AG04449 (cell line): ENCODE data around the gene LMOD3.

ENCODE experiments used
- CTCF ChIA-PET: fragments of 350-600 bp; formaldehyde crosslinking; extraction: SDS; loops from one replicate; lab custom pipeline; 2021; ENCODE audit warnings: antibody characterized with exemption; lab: Yijun Ruan, JAX
- POLR2A ChIA-PET: fragments of 400-600, 350-600 bp; formaldehyde crosslinking; extraction: SDS; loops from one replicate; lab custom pipeline; 2020; ENCODE audit warnings: antibody characterized with exemption, inconsistent platforms; lab: Yijun Ruan, JAX
- DNase-seq: peaks from one replicate; pipeline ENCODE4 v3.0.0-alpha.2; 2010; ENCODE audit warnings: low read depth, low spot score
- H3K4me3 ChIP-seq: 2 replicates; pipeline ENCODE4 v1.5.1; 2011; ENCODE audit warnings: low read depth, mild to moderate bottlenecking, control low read depth, low read length
- TF ChIP-seq, protein P1 (sequence below): IDR thresholded peaks from one replicate; pipeline ENCODE4 v1.5.1; 2011; ENCODE audit warnings: mild to moderate bottlenecking, moderate library complexity, low read length, control low read depth, inconsistent platforms; ENCODE audit not compliant: insufficient read depth; ENCODE audit errors: missing control alignments

The LMOD3 gene

DNA sequence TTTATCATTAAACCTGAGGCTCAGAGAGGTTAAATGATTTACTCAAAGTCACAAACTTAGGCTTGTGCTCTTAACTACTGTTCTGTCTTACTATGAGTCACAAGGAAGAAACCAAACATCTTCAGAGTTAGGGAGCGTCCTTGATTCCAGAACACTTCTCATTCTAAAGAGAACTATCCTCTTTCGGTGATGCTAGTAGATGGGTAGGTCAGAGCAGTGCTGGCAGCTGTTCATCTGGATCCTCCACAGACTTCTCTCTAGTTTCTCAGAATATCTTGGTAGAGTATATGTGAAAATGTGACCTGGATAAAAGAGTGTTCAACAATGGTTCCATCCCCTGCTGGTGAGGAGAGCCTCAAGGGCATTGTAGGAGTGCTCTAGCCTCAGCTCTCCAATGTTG is 34.3 kb downstream of the LMOD3 start:
- TF ChIP-seq, protein P1, sequence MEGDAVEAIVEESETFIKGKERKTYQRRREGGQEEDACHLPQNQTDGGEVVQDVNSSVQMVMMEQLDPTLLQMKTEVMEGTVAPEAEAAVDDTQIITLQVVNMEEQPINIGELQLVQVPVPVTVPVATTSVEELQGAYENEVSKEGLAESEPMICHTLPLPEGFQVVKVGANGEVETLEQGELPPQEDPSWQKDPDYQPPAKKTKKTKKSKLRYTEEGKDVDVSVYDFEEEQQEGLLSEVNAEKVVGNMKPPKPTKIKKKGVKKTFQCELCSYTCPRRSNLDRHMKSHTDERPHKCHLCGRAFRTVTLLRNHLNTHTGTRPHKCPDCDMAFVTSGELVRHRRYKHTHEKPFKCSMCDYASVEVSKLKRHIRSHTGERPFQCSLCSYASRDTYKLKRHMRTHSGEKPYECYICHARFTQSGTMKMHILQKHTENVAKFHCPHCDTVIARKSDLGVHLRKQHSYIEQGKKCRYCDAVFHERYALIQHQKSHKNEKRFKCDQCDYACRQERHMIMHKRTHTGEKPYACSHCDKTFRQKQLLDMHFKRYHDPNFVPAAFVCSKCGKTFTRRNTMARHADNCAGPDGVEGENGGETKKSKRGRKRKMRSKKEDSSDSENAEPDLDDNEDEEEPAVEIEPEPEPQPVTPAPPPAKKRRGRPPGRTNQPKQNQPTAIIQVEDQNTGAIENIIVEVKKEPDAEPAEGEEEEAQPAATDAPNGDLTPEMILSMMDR: no peak
- no peak overlapping the region for H3K4me3 ChIP-seq
- ChIA-PET CTCF (no interaction called here), POLR2A (interaction anchor here (0.7 kb wide), 1 partner anchor 67 kb away, joined by 3 read pairs; no protein-coding TSS in a partner anchor)
- no peak for DNase-seq

DNA sequence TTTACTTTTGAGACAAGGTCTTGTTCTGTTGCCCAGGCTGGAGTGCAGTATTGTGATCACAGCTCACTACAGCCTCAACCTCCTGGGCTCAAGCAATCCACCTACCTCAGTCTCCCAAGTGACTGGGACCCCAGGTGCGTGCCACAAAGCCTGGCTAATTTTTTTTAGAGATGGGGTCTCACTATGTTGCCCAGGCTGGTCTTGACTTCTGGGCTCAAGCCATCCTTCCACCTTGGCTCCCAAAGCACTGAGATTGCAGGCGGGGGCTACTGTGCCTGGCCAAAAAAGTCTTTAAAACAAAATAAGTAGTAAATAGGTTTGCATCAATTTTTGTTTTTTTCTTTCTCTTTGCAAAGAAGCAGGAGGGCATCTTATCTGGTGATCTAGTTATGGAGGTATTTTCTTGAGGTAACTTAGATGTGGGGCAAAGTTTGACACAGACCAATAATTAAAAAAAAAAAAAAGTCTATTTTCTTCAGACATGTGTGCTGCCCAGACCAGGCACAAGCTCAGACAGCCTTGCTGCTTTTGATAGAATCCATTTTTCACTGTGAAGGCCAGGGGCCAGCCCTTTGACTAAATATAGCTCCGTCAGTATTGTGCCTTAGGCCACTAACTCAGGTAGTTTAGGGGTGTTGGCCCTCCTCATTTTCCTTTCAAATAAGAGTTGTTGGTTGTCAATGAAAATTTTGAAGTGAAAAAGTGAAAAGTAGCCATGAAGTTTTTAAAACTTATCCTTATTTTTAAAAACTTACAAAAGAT is 35.2 kb downstream of the LMOD3 start:
- ChIA-PET POLR2A (no interaction called here), CTCF (no interaction called here)
- H3K4me3 ChIP-seq: peak overlapping the region; percentile 21
- no peak for DNase-seq
- TF ChIP-seq, protein P1: no peak

DNA sequence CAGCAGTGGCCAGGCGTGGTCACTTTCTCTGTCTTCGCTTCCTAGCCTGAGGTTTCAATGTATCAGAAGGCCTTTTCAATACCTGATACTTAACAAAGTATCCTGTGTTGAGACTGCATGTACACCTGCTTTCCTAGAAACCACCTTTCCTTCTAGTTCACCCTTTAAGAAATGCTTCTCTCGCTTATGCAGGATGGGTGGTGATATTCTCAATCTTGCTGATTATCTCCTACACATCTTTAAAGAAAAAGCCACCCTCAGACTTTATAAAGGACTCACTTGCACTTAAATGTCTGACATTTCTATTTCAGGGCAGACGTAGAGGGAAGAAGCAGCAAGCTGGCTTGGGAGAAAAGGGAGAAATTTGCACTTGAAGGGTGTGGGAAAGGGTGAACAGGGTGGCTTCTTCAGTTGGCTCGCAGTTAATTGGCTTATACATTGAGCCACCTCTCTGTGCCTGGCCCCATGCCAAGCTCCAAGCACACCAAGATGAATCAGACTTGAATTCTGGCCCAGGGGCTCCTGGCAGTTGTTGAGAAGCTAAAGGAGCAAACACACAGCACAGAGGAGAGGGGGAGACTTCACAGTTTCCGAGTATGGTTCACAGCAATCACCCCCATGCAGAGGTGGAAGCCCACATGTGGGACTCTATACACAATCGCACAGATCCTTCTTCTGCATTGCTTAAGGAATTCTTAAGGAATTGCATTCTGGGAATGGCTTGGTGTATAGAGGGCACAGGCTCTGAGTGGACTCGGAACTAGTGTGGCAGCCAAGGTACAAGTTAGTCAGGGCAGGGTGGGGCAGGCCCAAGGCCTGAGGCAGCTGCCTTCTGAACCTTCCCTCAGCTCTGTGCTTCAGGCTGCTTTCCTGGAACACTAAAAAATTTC is 36.3 kb downstream of the LMOD3 start:
- TF ChIP-seq, protein P1: no peak
- ChIA-PET POLR2A (interaction anchor here (1.0 to 2.2 kb wide), 2 partner anchors 8 to 73 kb away, joined by 4 to 9 read pairs; partner anchors contain the start of gene EOGT), CTCF (no interaction called here)
- peak overlapping the region; percentile 85 for H3K4me3 ChIP-seq
- peak; percentile 62 for DNase-seq

DNA sequence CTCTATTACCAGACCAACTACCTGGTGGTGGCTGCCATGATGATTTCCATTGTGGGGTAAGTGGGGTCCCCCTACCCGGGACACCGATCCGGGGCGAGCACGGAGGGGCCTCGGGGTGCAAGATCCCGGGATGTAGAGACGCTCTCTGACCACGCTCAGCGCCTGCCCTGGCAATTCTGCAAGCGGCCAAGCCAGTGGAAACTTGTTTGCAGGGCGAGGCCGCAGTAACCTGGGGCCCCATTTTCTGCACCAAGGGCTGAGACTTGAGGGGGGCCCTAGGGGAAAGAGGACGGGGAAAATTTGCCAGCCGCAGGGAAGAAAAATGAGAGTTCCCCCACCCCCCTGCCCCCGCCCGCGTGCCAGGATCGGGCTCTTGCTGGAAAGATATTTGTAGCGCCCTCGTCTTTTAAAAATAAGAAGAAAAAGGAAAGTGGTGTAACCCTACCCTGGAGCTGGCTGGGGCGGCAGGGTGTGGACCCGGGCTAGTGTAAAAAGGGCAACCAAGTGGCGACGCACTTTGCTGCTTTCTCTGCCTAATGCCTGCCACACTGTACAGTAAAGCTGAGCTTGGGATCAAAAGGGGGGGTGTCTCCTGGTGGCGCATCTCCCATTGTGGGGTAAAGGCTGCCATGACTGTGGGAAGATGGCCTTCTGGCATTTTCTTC is 37.1 kb downstream of the LMOD3 start:
- CTCF ChIA-PET: no interaction called here
- DNase-seq: no peak
- TF ChIP-seq, protein P1: no peak
- POLR2A ChIA-PET: interaction anchor here (1.0 to 2.2 kb wide), 4 partner anchors 8 to 72 kb away, joined by 3 to 9 read pairs (median 6); partner anchors contain the start of genes EOGT and TMF1
- peak overlapping the region; percentile 85 for H3K4me3 ChIP-seq

DNA sequence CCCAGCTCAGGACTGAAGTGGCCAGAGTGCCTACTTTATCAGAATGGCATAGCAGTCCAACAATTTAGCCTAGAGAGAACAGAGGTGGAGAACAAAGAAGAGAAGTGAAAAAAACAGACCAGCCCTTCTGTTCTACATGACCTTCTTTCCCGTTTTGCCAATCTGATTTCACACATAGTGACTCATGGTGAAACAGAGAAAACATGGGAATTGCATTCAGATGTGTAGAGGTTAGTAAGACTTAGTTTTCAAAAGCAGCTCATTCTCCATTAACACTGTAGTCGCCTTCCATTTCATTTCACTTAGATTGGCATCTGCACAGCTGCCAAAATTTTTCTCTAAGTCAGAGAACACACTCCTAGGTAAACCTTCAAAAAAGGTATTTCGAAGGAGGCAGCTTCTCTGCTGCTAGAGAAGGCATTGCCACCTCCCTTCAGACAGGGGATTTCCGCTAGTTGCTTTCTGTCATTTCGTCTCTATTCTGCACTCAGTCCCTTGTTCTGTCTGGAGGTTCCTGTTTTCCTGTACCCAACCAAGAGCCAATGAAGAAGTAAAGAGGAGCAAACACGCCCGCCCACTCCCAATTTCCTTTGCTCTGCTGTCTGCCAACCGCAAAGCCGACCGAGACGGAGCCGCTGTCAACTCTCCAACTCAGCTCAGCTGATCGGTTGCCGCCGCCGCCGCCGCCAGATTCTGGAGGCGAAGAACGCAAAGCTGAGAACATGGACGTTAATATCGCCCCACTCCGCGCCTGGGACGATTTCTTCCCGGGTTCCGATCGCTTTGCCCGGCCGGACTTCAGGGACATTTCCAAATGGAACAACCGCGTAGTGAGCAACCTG is 37.8 kb downstream of the LMOD3 start, which contains the start of gene ARL6IP5:
TSS of gene ARL6IP5 (plus strand) at position 612 of the 842 bp plus-strand sequence. CDS start at position 723, 111 bp downstream.
- TF ChIP-seq, protein P1: no peak
- CTCF ChIA-PET: interaction anchor here (1.5 kb wide), 1 partner anchor 36 kb away, joined by 6 read pairs; no protein-coding TSS in a partner anchor
- POLR2A ChIA-PET: interaction anchor here (0.5 to 2.2 kb wide), 6 partner anchors 9 to 72 kb away, joined by 3 to 9 read pairs (median 4); partner anchors contain the start of genes EOGT and TMF1
- peak within 1 kb of the TSS; percentile 85 for H3K4me3 ChIP-seq
- peak; percentile 58 for DNase-seq
